ENCODE data around the gene GSS.

Gene GSS

GRCh38 chr20:34956041-34956458, 444 bp upstream of the GSS start:
- in situ Hi-C loops (cut with MboI; ENCODE audit: low sequenced_read_pairs, unreplicated experiment) = no loop called here
- DNase-seq (ENCODE audit: low spot score) = no peak
- TF ChIP-seq CTCF (IDR thresholded peaks at IDR 0.05; ENCODE audit: borderline replicate concordance, control extremely low read depth, extremely low read depth, insufficient read depth, missing control alignments) = no peak

- no peak for TF ChIP-seq CTCF (IDR thresholded peaks at IDR 0.05; ENCODE audit: borderline replicate concordance, control extremely low read depth, extremely low read depth, insufficient read depth, missing control alignments)
- no peak for DNase-seq (ENCODE audit: low spot score)
- in situ Hi-C loops (cut with MboI; ENCODE audit: low sequenced_read_pairs, unreplicated experiment) = no loop called here
Measured at GRCh38 chr20:34954904-34955230, 739 bp downstream of the GSS start.

GRCh38 chr20:34953960-34954359, 1.6 kb downstream of the GSS start:
- TF ChIP-seq CTCF (IDR thresholded peaks at IDR 0.05; ENCODE audit: borderline replicate concordance, control extremely low read depth, extremely low read depth, insufficient read depth, missing control alignments) = no peak
- DNase-seq (ENCODE audit: low spot score) = no peak
- in situ Hi-C loops (cut with MboI; ENCODE audit: low sequenced_read_pairs, unreplicated experiment) = no loop called here

- in situ Hi-C loops (cut with MboI; ENCODE audit: low sequenced_read_pairs, unreplicated experiment) = no loop called here
- no peak for DNase-seq (ENCODE audit: low spot score)
- TF ChIP-seq CTCF (IDR thresholded peaks at IDR 0.05; ENCODE audit: borderline replicate concordance, control extremely low read depth, extremely low read depth, insufficient read depth, missing control alignments) = no peak
Measured at GRCh38 chr20:34952671-34953070, 2.9 kb downstream of the GSS start.

GRCh38 chr20:34951652-34952051, 4.0 kb downstream of the GSS start:
- no peak for TF ChIP-seq CTCF (IDR thresholded peaks at IDR 0.05; ENCODE audit: borderline replicate concordance, control extremely low read depth, extremely low read depth, insufficient read depth, missing control alignments)
- no peak for DNase-seq (ENCODE audit: low spot score)
- in situ Hi-C loops (cut with MboI; ENCODE audit: low sequenced_read_pairs, unreplicated experiment) = no loop called here

GRCh38 chr20:34951252-34951651, 4.4 kb downstream of the GSS start:
- no peak for DNase-seq (ENCODE audit: low spot score)
- in situ Hi-C loops (cut with MboI; ENCODE audit: low sequenced_read_pairs, unreplicated experiment) = no loop called here
- no peak for TF ChIP-seq CTCF (IDR thresholded peaks at IDR 0.05; ENCODE audit: borderline replicate concordance, control extremely low read depth, extremely low read depth, insufficient read depth, missing control alignments)

- no peak for DNase-seq (ENCODE audit: low spot score)
- in situ Hi-C loops (cut with MboI; ENCODE audit: low sequenced_read_pairs, unreplicated experiment) = no loop called here
- no peak for TF ChIP-seq CTCF (IDR thresholded peaks at IDR 0.05; ENCODE audit: borderline replicate concordance, control extremely low read depth, extremely low read depth, insufficient read depth, missing control alignments)
Measured at GRCh38 chr20:34949120-34949519, 6.5 kb downstream of the GSS start.
